Measurements from ENCODE around the gene AIFM2.

DNA sequence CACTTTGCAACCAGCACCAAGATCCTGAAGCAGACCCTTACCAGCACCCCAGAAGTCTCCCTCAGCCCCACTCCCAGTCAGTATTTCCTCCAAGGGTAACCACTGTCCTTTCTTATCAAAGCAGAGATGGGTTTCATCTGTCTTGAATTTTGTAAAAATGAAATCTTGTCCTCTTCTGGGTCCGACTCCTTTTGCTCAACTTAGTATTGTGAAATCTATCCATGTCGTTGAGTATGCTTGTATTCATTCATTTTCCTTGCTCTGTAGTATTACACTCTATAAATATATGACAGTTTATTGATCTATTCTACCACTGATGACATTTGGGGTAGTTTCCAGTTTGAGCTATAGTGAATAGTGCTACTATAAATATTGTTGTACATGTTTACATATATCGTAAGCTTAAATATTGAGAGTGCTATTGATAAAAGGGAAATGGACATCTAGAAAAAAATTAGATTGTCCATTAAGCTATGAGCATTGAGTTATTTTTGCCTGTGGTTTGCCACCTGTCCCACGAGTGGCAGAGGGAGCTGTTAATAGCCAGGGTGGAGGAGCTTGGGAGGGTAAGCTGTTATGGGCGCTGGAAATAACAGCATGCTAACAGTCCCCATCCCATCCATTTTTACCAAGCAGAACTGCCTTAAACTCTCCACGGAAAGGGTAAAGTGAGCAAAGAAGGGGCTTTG, 36.5 kb downstream of the AIFM2 start:
- TF ChIP-seq, protein P1, sequence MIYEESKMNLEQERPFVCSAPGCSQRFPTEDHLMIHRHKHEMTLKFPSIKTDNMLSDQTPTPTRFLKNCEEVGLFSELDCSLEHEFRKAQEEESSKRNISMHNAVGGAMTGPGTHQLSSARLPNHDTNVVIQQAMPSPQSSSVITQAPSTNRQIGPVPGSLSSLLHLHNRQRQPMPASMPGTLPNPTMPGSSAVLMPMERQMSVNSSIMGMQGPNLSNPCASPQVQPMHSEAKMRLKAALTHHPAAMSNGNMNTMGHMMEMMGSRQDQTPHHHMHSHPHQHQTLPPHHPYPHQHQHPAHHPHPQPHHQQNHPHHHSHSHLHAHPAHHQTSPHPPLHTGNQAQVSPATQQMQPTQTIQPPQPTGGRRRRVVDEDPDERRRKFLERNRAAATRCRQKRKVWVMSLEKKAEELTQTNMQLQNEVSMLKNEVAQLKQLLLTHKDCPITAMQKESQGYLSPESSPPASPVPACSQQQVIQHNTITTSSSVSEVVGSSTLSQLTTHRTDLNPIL (CRISPR knock-in tag; IDR thresholded peaks at IDR 0.05; ENCODE audit: low read depth): no peak
- TF ChIP-seq ZC3H10 (CRISPR knock-in tag; IDR thresholded peaks at IDR 0.05): no peak
- TF ChIP-seq ZNF8 (CRISPR knock-in tag; IDR thresholded peaks at IDR 0.05): no peak
- no peak for TF ChIP-seq BACH2 (CRISPR knock-in tag; IDR thresholded peaks at IDR 0.05; ENCODE audit: borderline replicate concordance)
- TF ChIP-seq, protein P2, sequence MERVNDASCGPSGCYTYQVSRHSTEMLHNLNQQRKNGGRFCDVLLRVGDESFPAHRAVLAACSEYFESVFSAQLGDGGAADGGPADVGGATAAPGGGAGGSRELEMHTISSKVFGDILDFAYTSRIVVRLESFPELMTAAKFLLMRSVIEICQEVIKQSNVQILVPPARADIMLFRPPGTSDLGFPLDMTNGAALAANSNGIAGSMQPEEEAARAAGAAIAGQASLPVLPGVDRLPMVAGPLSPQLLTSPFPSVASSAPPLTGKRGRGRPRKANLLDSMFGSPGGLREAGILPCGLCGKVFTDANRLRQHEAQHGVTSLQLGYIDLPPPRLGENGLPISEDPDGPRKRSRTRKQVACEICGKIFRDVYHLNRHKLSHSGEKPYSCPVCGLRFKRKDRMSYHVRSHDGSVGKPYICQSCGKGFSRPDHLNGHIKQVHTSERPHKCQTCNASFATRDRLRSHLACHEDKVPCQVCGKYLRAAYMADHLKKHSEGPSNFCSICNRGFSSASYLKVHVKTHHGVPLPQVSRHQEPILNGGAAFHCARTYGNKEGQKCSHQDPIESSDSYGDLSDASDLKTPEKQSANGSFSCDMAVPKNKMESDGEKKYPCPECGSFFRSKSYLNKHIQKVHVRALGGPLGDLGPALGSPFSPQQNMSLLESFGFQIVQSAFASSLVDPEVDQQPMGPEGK (CRISPR knock-in tag; IDR thresholded peaks at IDR 0.05; ENCODE audit: borderline replicate concordance): no peak
- TF ChIP-seq PPARA (CRISPR knock-in tag; IDR thresholded peaks at IDR 0.05; ENCODE audit: borderline replicate concordance): no peak

All from SK-N-SH treated with all-trans-retinoic acid at 6 μM for 48 hours (cell line).